DOHH2 (cell line): ENCODE results near the gene MAF.

Experiments
- H3F3A ChIP-seq: fragments of 200-600 bp; sonication (generic), shearing (Covaris generic); 2 replicates; pipeline ENCODE4 v1.6.0; 2016; ENCODE audit warnings: antibody characterized with exemption, mild to moderate bottlenecking; ENCODE audit not compliant: control insufficient read depth, insufficient read depth
- H3K27ac ChIP-seq: fragments of 200-600 bp; sonication (generic); 2 replicates; pipeline ENCODE4 v1.5.1; 2014; ENCODE audit warnings: low read depth, mild to moderate bottlenecking, low read length, moderate library complexity
- H3K27me3 ChIP-seq: fragments of 200-600 bp; sonication (generic); 2 replicates; pipeline ENCODE4 v1.6.1; 2014; ENCODE audit warnings: mild to moderate bottlenecking, low read length, mixed read lengths; ENCODE audit not compliant: control insufficient read depth
- H3K36me3 ChIP-seq: fragments of 200-600 bp; sonication (generic); 2 replicates; pipeline ENCODE4 v1.6.1; 2014; ENCODE audit warnings: mild to moderate bottlenecking, low read length, moderate library complexity, mixed read lengths; ENCODE audit not compliant: control insufficient read depth
- H3K4me1 ChIP-seq: fragments of 200-600 bp; sonication (generic); 2 replicates; pipeline ENCODE4 v1.6.1; 2014; ENCODE audit warnings: mild to moderate bottlenecking, low read length, mixed read lengths; ENCODE audit not compliant: control insufficient read depth
- H3K4me2 ChIP-seq: fragments of 200-600 bp; sonication (generic); 2 replicates; pipeline ENCODE4 v1.6.0; 2014; ENCODE audit warnings: mild to moderate bottlenecking, low read length, moderate library complexity
- H3K4me3 ChIP-seq: fragments of 200-600 bp; sonication (generic); 2 replicates; pipeline ENCODE4 v1.5.1; 2014; ENCODE audit warnings: mild to moderate bottlenecking, low read length, mixed read lengths
- H3K79me2 ChIP-seq: fragments of 200-600 bp; sonication (generic); 2 replicates; pipeline ENCODE4 v1.6.1; 2014; ENCODE audit warnings: mild to moderate bottlenecking, low read length, mixed read lengths; ENCODE audit not compliant: control insufficient read depth
- H3K9me2 ChIP-seq: fragments of 200-600 bp; sonication (generic); replicated peaks from 2 replicates; pipeline ENCODE4 v1.6.1; 2014; ENCODE audit warnings: mild to moderate bottlenecking, low read length, mixed read lengths; ENCODE audit not compliant: control insufficient read depth
- H3K9me3 ChIP-seq: fragments of 200-600 bp; sonication (generic); 2 replicates; pipeline ENCODE4 v1.6.1; 2014; ENCODE audit warnings: antibody characterized with exemption, low read length, mixed read lengths; ENCODE audit not compliant: control insufficient read depth, insufficient read depth
- H4K20me1 ChIP-seq: fragments of 200-600 bp; sonication (generic); 2 replicates; pipeline ENCODE4 v1.6.0; 2014; ENCODE audit warnings: low read depth, mild to moderate bottlenecking, antibody characterized with exemption, low read length, moderate library complexity; ENCODE audit not compliant: control insufficient read depth, insufficient read depth
- CTCF ChIP-seq: fragments of 200-600 bp; sonication (generic); IDR thresholded peaks from one replicate; pipeline ENCODE4 v1.5.1; 2014; ENCODE audit warnings: antibody characterized with exemption, mild to moderate bottlenecking, low read depth, low read length; ENCODE audit not compliant: poor library complexity, severe bottlenecking
- EZH2phosphoT487 ChIP-seq: fragments of 200-600 bp; sonication (generic); IDR thresholded peaks from 2 replicates; pipeline ENCODE4 v1.6.1; 2017; ENCODE audit warnings: borderline replicate concordance, mild to moderate bottlenecking, antibody characterized with exemption, low read length, moderate library complexity, mixed read lengths

MAF gene

GRCh38 chr16:79639576-79640311 is 39.2 kb upstream of the MAF start:
- no peak overlapping the region for H3K4me3 ChIP-seq
- H3K27me3 ChIP-seq = no peaks in the 10 kb centered on the region
- H3K4me1 ChIP-seq = no peaks in the 10 kb centered on the region
- no peaks in the 10 kb centered on the region for H3F3A ChIP-seq
- no peak overlapping the region for H3K4me2 ChIP-seq
- H3K9me2 ChIP-seq = no peaks in the 10 kb centered on the region
- no peaks in the 10 kb centered on the region for H3K9me3 ChIP-seq
- H3K27ac ChIP-seq = no peak overlapping the region
- H3K79me2 ChIP-seq = no peaks in the 10 kb centered on the region
- TF ChIP-seq CTCF = no peak
- no peak for TF ChIP-seq EZH2phosphoT487
- H3K36me3 ChIP-seq = no peaks in the 10 kb centered on the region
- H4K20me1 ChIP-seq = no peaks in the 10 kb centered on the region

- H3K27me3 ChIP-seq = no peaks in the 10 kb centered on the region
- H3K9me3 ChIP-seq = no peaks in the 10 kb centered on the region
- no peak overlapping the region for H3K4me3 ChIP-seq
- no peaks in the 10 kb centered on the region for H3K9me2 ChIP-seq
- H3K4me2 ChIP-seq = no peak overlapping the region
- H3K79me2 ChIP-seq = no peaks in the 10 kb centered on the region
- TF ChIP-seq CTCF (no peak), EZH2phosphoT487 (no peak)
- H3F3A ChIP-seq = no peaks in the 10 kb centered on the region
- H4K20me1 ChIP-seq = no peaks in the 10 kb centered on the region
- H3K36me3 ChIP-seq = no peaks in the 10 kb centered on the region
- no peak overlapping the region for H3K27ac ChIP-seq
- no peaks in the 10 kb centered on the region for H3K4me1 ChIP-seq
Measured at GRCh38 chr16:79638386-79638785, 37.8 kb upstream of the MAF start.

- Histone ChIP-seq H3F3A (no peaks in the 10 kb centered on the region), H3K27me3 (no peaks in the 10 kb centered on the region), H3K4me3 (no peak overlapping the region), H3K4me1 (no peaks in the 10 kb centered on the region), H3K27ac (no peak overlapping the region), H3K9me3 (no peaks in the 10 kb centered on the region), H3K9me2 (no peaks in the 10 kb centered on the region), H4K20me1 (no peaks in the 10 kb centered on the region), H3K36me3 (no peaks in the 10 kb centered on the region), H3K4me2 (no peak overlapping the region), H3K79me2 (no peaks in the 10 kb centered on the region)
- TF ChIP-seq EZH2phosphoT487 (no peak), CTCF (no peak)
Measured at GRCh38 chr16:79635488-79635887, 35.0 kb upstream of the MAF start.
